ENCODE measurements around the gene TSSK2. TPM values are rescaled to one million over a fixed set of nuclear protein-coding genes. Genes with fewer than 3 reads are reported as not detected.

Gene TSSK2
- total RNA-seq, 1 experiment from 2014 or later: not detected

DNA sequence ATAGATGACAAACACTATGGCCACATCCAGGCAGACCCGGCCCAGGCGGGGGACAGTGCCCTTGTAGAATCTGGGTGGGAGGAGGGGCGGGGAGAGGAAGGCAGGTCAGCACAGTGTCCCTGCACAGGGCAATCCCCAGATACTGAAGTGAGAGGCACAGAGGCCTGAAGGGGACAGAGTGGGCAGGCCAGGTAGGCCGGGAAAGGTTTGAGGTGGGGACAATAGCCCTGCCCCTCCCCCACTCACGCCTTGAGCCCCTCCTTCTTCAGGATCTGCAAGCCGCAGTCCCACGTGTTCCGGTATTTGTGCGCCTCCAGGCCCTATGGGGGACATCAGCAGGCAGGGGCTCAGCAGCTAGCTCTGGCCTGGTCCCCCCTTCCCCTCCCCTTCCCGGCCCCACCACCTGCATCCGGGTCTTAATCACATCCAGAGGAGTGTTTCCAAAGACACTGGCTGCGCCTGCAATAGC is 45.1 kb downstream of the TSSK2 start:
- ChIA-PET POLR2A (interaction anchor here (0.7 kb wide), 1 partner anchor 55 kb away, joined by 11 read pairs; no protein-coding TSS in a partner anchor), CTCF (no interaction called here)
- Histone ChIP-seq H3K27me3 (ENCODE audit: control insufficient read depth, insufficient read depth, low read length) (no peaks in the 10 kb centered on the region), H3K4me1 (ENCODE audit: control insufficient read depth, insufficient read depth, low read length) (peaks cover 44% of the 10 kb centered on the region), H3K36me3 (ENCODE audit: control insufficient read depth, insufficient read depth, low read length) (no peaks in the 10 kb centered on the region; the same call in 1 of the 2 replicates), H3K4me3 (ENCODE audit: low read depth in 2 of 2, low read length in 2 of 2) (peak overlapping the region in 1 of 2 experiments; percentile 57; a peak in 1 of 4 replicates), H3K9me3 (ENCODE audit: control insufficient read depth, insufficient read depth, low read depth, low read length) (no peaks in the 10 kb centered on the region), H3K27ac (ENCODE audit: low read length) (peak overlapping the region; percentile 74)
- no peak for ATAC-seq
- DNase-seq (ENCODE audit: low read depth, low spot score): no peak
- intact Hi-C loops (cut with micrococcal nuclease; ENCODE audit: unreplicated experiment) (no loop called here), in situ Hi-C loops (cut with HindIII; ENCODE audit: low pct_unique_long_range_greater_than_20kb, low sequenced_read_pairs) (no loop called here)
- no TSS peak for BruUV-seq (replicated peaks)
- TF ChIP-seq REST (IDR thresholded peaks at IDR 0.05; ENCODE audit: insufficient read depth in 1 of 2, low read depth in 2 of 2, low read length in 1 of 2) (no peak), SIN3A (IDR thresholded peaks at IDR 0.05; ENCODE audit: borderline replicate concordance, insufficient read depth, low read depth, low read length) (no peak), TCF7L2 (IDR thresholded peaks at IDR 0.05; ENCODE audit: low read depth, low read length) (no peak), POLR2AphosphoS5 (IDR thresholded peaks at IDR 0.05; ENCODE audit: low read depth, low read length) (no peak), CTCF (IDR thresholded peaks at IDR 0.05) (no peak)

- H3K27ac ChIP-seq (ENCODE audit: low read length): peak overlapping the region; percentile 74
- in situ Hi-C loops (cut with HindIII; ENCODE audit: low pct_unique_long_range_greater_than_20kb, low sequenced_read_pairs): no loop called here
These were observed 45.6 kb downstream of the TSSK2 start for GRCh38 chr22:19176732-19177131.

More at GRCh38 chr22:19176732-19177131, 45.6 kb downstream of the TSSK2 start:
- no TSS peak for BruUV-seq (replicated peaks)
- intact Hi-C loops (cut with micrococcal nuclease; ENCODE audit: unreplicated experiment): no loop called here
- CTCF ChIA-PET: interaction anchor here (0.6 kb wide), 1 partner anchor 113 kb away, joined by 3 read pairs; no protein-coding TSS in a partner anchor
- POLR2A ChIA-PET: interaction anchor here (0.7 kb wide), 1 partner anchor 54 kb away, joined by 11 read pairs; no protein-coding TSS in a partner anchor
- Histone ChIP-seq H3K27me3 (ENCODE audit: control insufficient read depth, insufficient read depth, low read length) (no peaks in the 10 kb centered on the region), H3K36me3 (ENCODE audit: control insufficient read depth, insufficient read depth, low read length) (no peaks in the 10 kb centered on the region; the same call in 1 of the 2 replicates), H3K4me3 (ENCODE audit: low read depth in 2 of 2, low read length in 2 of 2) (peak overlapping the region; percentile 57 to 66), H3K4me1 (ENCODE audit: control insufficient read depth, insufficient read depth, low read length) (peaks cover 44% of the 10 kb centered on the region), H3K9me3 (ENCODE audit: control insufficient read depth, insufficient read depth, low read depth, low read length) (no peaks in the 10 kb centered on the region)
- DNase-seq (ENCODE audit: low read depth, low spot score): no peak
- no peak for TF ChIP-seq POLR2AphosphoS5 (IDR thresholded peaks at IDR 0.05; ENCODE audit: low read depth, low read length)
- TF ChIP-seq TCF7L2 (IDR thresholded peaks at IDR 0.05; ENCODE audit: low read depth, low read length): no peak
- TF ChIP-seq CTCF (IDR thresholded peaks at IDR 0.05): no peak
- no peak for TF ChIP-seq SIN3A (IDR thresholded peaks at IDR 0.05; ENCODE audit: borderline replicate concordance, insufficient read depth, low read depth, low read length)
- no peak for TF ChIP-seq REST (IDR thresholded peaks at IDR 0.05; ENCODE audit: insufficient read depth in 1 of 2, low read depth in 2 of 2, low read length in 1 of 2)
- ATAC-seq: no peak
